NCI-H187 (cell line): ENCODE data around the gene TAF11L2.
"Not testable (repeated sequence)": the region's sequence is repeated elsewhere in the genome, so short reads cannot be mapped to it uniquely, and the experiment has no call there.

ENCODE experiments used
- DNase-seq, 2 experiments: peaks; one replicate each; lab custom pipeline; 2025; lab: John Stamatoyannopoulos, UW

The TAF11L2 gene

GRCh38 chr5:17526504-17526903 lies 28.5 kb downstream of the TAF11L2 start:
- not testable (repeated sequence) for DNase-seq

DNA sequence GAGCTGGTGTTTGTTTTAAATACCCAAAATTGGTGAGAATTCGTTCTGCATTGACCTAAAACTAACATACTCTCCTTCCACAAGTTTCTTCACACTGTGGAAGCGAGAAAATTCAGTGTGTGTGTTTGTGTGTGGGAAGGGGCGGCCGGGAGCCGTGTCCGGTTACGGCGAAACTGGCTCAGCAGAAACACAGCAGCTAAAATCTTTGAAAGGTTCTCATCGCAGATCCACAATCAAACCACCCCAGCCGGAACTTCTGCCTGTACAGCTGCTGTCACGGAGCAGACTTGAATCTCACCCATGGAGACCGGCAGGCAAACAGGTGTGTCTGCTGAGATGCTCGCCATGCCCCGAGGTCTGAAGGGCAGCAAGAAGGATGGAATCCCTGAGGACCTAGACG lies 30.3 kb downstream of the TAF11L2 start, which contains the start of gene TAF11L6:
TAF11L6 (plus strand) TSS at position 301 of the 400 bp plus-strand sequence.
- not testable (repeated sequence) for DNase-seq
